HK-2 (cell line): ENCODE results near the gene TBXAS1.

Experiments used
- DNase-seq: peaks from one replicate; pipeline ENCODE4 v3.0.0-alpha.2; 2018; ENCODE audit not compliant: unreplicated experiment

Gene TBXAS1

DNA sequence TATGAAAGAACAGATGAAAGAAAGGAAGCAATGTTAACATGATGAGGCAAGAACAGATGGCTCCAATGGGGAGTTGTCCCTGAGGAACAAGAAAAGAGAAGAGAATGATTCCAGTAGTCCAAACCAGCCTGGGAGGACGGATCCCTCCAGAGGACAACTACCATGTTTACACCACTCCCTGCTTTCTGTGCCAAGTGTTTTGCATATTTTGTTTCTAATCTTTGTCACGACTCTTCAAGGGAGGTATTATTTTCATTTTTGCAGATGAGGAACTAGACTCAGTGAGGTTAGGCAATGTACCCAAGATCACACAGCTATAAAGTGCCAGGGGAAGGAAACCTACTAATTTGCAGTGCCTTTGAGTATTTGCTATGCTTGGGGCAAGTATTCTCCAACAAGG lies 117.5 kb downstream of the TBXAS1 start:
- DNase-seq: no peak

DNA sequence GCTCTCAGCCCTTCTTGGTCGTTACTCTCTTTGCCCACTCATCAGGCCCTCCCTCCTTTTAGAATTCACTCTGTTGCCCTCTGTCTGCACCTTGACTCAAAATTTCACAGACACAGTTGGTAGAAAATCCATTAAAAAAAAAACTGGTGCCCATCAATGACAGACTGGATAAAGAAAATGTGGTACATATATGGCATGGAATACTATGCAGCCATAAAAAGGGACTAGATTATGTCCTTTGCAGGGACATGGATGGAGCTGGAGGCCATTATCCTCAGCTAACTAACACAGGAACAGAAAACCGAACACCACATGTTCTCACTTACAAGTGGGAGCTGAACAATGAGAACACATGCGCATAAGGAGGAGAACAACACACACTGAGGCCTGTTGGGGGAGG lies 118.0 kb downstream of the TBXAS1 start:
- no peak for DNase-seq

DNA sequence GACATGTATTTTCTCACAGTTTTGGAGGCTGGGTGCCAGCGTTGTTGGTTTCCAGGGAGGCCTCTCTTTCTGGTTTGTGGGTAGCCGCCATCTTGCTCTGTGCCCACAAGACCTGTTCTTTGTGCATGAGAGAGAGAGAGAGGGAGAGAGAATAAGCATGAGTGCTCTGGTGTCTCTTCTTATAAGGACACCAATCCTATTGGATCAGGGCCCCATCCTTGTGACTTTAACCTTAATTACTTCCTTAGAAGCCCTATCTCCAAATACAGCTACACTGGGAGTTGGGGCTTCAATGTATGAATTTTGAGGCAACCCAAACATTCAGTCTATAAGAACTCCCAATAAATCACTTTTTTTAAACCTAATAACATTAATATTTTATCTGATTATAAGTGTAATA lies 119.1 kb downstream of the TBXAS1 start:
- no peak for DNase-seq

- DNase-seq: no peak
Measured at GRCh38 chr7:139948587-139949335, 119.7 kb downstream of the TBXAS1 start.

DNA sequence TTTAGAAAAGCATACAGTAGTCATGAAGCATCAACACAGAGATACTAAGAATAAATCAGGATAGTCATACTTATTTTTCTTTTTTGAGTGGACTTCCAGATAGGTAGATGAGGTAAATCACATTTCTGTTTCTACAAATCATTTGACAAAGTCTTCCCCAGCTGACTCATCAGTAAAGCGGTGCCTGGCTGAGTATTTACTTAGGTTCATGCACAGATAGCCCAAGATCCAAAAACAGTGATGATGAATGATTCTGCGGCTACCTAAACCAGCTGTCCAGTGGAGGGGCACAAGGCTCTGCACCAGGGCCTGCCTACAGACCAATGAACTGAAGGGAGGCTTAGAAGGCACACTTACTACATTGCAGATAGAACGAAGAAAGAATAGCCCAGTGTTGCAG lies 120.6 kb downstream of the TBXAS1 start:
- no peak for DNase-seq

GRCh38 chr7:139950881-139951525 lies 121.9 kb downstream of the TBXAS1 start:
- DNase-seq: no peak

DNA sequence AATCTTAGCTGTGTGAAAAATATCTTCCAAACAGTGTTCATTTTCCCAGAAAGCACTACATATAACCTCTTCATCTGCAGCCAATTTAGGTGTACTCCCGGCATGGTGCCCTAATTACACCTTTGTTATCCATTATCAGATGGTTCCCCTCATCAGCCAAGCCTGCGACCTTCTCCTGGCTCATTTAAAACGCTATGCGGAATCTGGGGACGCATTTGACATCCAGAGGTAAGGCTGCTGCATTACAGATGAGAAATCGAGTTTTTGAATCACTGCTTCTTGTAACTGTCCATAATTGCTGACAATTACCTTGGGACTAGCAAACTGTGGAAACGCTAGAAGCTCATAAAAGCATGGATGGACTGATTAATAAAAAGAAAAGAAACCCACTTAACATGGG lies 124.2 kb downstream of the TBXAS1 start:
- no peak for DNase-seq

DNA sequence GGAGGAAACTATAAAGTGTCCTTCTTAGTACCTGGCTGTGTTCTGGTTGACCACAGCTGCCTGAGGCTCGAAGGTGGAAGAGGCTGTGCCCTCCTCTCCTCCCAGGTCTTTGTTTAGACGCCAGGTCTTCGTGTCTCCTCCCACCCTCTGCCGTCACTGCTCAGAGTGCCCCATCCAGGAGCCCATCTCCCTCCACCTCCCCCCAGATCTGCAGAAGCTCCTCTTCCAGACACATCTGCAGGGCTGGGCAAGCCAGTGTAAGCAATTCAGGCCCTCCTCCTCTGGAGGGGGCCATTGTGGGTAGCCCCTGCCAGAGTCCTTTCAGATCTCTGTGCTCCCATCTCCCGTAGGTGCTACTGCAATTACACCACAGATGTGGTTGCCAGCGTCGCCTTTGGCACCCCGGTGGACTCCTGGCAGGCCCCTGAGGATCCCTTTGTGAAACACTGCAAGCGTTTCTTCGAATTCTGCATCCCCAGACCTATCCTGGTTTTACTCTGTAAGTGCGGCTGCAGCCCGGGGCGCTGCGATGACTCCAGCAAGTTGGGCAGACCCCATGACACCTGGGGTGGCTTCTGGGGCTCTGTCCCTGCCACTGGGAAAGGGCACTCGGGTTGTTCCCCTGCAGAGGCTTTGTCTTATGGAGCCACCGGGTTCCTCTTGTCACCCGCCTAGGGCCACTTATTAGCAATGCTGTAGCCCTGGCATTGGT lies 126.2 kb downstream of the TBXAS1 start:
- no peak for DNase-seq

- DNase-seq: no peak
Measured at GRCh38 chr7:139958599-139959284, 129.7 kb downstream of the TBXAS1 start.

GRCh38 chr7:139959285-139959628 lies 130.2 kb downstream of the TBXAS1 start:
- DNase-seq: no peak

DNA sequence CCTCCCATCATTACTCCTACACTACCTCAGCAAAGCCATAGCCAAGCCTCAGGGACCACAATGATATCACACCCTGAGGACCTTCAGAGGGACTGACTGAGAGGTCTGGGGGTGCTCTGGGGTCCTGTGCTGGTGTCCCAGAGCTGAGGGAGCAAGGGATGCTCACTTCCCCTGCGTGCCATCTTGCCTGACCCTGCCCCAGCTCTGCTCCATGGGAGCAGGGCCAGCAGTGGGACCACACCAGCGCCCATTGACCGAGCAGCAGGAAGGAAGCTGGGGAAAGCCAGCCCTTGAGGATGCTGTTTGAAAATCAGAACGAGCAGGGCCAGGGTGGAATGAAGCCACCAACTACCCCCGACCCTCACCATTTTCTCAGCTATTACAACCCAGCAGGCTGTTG lies 130.7 kb downstream of the TBXAS1 start:
- no peak for DNase-seq

DNA sequence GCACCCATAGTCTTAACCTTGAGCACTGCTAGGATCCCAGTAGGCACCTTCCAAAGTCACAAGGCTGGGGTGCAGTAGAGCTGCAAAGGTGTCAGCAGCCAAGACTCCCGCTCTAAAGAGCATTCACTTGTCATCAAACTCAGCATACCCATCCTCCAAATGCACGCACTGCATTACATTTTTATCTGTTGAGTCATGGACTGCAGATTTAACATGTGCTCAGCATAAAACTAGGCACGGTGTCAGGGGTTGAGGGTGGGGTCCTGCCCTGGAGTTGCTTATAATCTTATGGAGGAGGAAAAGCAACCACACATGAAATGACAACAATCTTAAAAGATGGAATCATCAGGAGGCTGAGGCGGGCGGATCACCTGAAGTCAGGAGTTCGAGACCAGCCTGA lies 131.1 kb downstream of the TBXAS1 start:
- no peak for DNase-seq

DNA sequence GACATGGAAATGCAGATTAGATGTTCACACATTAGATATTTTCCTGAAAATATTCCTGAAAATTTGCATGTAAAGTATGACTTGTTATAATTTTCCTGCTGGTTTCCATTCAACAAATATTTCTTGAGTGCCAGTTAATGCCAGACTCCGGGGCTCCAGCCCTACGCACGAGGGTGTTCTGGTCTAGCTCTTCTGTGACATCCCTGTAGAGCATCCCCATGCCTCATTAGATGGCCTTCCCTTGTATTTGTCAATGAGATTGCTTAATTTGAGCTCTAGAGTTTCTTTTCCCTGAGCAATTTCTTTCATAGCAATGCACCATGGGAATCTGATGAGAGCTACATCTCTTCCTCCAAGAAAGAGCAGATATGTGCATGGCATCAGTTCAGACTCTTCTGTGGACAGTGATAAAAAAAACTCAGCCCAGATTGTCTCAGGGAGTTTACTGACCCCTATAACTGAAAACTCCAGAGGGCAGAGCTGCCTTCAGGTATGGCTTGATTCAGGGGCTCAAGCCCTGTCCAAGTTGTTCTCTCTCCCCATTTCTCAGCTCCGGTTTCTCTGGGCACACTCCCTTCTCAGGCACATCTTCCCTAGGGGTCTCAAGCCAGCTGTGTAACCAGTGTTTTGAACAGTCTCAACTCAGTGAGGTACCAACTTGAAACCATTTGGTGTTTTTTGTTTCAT lies 137.0 kb downstream of the TBXAS1 start:
- DNase-seq: no peak

DNA sequence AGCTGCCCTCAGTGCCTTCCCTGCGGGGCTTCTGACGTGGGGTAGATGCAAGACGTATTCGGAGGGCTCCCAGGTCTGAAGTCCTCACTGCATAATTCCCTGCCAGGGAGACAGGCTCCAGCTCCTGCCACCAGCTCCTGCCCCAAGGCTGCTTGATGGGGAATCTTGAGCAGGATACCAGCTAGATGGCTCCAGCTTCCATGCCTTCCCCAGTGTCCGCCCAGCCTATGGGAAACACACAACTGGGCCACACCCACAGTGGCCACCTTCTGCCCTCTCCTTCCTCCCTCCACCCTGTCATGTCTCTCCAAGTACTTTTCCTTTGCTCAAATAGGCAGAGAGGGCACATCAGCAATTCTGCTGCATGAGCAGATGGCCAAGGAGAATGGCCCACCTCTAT lies 137.9 kb downstream of the TBXAS1 start:
- no peak for DNase-seq

DNA sequence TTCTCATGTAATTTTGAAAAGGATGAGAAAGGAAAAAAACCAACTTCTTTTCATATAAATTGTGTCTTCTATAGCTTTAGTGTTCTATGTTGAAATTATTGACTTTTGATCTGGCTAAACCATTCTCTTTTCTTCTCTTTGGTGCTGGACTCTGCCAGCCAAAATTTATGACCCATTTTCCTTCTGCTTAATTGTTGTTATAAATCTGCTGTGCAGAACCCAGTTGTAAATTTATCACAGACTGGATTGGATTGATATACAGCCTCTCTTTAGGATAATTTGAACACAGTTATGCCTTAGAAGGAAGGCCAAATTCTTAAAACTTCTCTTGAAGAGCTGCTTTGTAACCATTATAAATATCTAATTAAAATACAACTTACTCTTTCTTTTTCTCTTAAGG lies 139.9 kb downstream of the TBXAS1 start:
- no peak for DNase-seq

DNA sequence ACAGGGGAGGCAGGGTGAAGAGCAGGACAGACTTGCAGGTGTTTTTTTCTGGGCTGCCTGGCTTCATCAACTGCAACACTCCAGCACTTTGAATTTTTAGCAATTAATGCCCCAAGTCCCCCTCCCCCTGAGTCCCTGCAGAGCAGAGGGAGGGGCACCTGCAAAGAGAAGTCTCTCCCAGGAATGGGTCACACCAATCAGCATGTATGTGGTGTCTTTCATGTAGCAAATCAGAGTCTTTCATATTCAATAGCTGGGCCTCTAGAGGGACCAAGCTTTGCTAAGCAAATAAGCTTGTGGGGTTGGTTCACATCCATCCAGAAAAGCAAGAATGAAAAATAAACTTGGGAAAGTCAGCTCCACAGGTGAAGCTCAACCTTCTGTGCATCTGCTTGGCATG lies 143.0 kb downstream of the TBXAS1 start:
- no peak for DNase-seq

DNA sequence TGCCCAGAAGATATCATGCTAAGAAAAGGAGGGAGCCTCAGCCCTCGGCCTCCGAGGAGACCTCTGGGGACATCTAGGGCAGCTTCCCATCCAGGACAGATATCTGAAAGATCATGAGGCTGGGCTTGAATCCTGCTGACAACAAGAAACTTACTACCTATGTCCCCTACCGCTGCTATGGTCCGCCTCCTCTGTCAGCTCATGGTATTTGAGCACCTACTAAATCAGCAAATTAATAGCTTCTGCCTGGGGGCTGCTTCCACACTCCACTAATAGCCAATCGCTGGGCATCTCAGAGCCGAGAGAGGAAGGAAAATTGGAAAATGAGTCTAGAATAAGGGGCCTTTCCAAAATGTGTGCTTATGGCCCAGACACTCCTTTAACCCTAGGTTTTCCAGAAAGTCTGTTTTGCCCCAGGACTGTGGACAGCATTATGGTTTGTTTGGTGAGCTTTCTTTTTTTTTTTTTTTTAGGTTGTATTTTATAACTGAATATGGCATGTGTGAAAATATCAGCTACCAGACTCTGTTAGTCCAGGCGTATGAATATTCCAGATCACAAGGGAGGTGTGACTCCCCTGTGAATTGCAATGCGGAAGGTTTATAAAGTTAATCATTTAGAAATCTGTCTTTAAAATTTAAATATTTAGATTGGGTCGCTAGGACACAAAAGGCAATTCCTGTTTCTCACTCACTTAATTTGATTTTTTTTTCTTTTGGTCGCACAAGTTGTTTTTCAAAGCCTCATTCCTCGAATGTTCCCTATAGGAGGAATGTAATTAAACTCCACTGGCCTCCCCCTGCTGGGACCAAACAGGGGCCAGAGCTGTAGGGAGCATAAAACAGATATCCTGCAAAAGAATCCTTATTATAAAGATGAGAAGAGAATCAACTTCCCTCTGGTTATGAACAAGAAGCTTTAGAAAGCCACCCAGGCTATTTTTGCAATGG lies 144.3 kb downstream of the TBXAS1 start:
- DNase-seq: no peak

- DNase-seq: no peak
Measured at GRCh38 chr7:139974179-139974811, 145.2 kb downstream of the TBXAS1 start.

- DNase-seq: no peak
Measured at GRCh38 chr7:139976055-139976837, 147.2 kb downstream of the TBXAS1 start.
